Left ventricle myocardium inferior (tissue), 1 donor: ENCODE data around the gene TTLL10. TPM values are rescaled to one million over a fixed set of nuclear protein-coding genes. Genes with fewer than 3 reads are reported as not detected.

Source experiments
- DNase-seq: peaks from one replicate; pipeline ENCODE4 v3.0.0-alpha.2; 2020
- H3K27ac ChIP-seq: fragments of 200-600 bp; replicated peaks from 2 replicates; pipeline ENCODE4 v1.8.0; 2021
- H3K27me3 ChIP-seq: fragments of 200-600 bp; 2 replicates; pipeline ENCODE4 v1.8.0; 2021; ENCODE audit warnings: low read depth
- H3K36me3 ChIP-seq: fragments of 200-600 bp; 2 replicates; pipeline ENCODE4 v1.8.0; 2021
- H3K4me1 ChIP-seq: fragments of 200-600 bp; 2 replicates; pipeline ENCODE4 v1.8.0; 2021
- H3K4me3 ChIP-seq: fragments of 200-600 bp; 2 replicates; pipeline ENCODE4 v1.8.0; 2021; ENCODE audit warnings: mild to moderate bottlenecking, moderate library complexity
- H3K9me3 ChIP-seq: fragments of 200-600 bp; replicated peaks from 2 replicates; pipeline ENCODE4 v1.8.0; 2021
- intact Hi-C: fragments of 100-400 bp; cut with micrococcal nuclease; formaldehyde crosslinking; loops from one replicate; pipeline ENCODE4 v1.11.0; 2022
- total RNA-seq: library from RNA; stranded (reverse); fragmentation: NEBNext Ultra II Directional; extraction: Animal tissue kit (Norgen Biotek cat#: 25700); gene quantifications from one replicate; pipeline ENCODE4 v1.2.1, GENCODE V29; 2021
- TF ChIP-seq, protein P1 (sequence below): fragments of 200-600 bp; IDR thresholded peaks from 2 replicates; pipeline ENCODE4 v1.8.0; 2021; ENCODE audit warnings: antibody characterized with exemption, mild to moderate bottlenecking, borderline replicate concordance
- donor health status: DM: no; HTN: yes; CAD: no; lungs with severe emphysema.

The TTLL10 gene
- total RNA-seq, 1 donor from 2014 or later: not detected

DNA sequence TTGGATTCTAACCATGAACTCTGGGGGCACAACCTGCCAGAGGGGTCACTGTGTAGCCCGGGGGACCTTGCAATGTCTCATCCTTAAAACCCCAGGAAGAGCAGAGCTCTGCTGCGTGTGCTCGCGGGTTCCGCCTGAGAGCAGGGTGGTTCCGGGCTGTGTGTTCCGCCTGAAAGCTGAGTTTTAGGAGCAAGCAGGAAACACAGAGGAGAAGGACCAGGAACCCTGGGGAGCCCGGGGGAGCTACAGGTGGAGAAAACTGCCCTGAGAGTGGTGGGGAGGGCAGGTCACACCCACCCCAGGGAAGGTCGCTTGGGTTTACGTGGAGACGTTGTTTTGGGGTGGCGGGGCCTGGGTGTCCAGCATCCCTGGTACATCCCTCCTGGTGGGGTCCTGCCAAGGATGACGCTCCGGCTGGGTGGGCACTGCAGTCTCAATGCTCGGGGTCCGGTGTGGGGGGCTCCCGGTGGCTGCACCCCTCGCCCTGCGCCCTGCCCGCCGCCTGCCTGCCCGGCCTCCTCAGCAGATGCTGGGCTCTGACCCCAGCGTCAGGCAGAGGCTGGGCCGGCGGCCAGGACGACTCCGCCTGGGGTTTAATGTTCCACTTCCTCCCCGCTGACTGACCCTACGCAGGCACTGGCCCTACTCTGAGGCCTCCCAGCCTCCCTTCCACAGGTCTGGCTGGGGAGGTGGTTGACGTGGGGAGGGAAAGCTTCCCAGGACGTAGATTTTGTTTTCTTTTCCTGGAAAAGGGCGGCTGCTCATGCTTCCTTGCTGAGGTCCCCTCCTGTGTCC, 40.5 kb upstream of the TTLL10 start:
- TF ChIP-seq, protein P1, sequence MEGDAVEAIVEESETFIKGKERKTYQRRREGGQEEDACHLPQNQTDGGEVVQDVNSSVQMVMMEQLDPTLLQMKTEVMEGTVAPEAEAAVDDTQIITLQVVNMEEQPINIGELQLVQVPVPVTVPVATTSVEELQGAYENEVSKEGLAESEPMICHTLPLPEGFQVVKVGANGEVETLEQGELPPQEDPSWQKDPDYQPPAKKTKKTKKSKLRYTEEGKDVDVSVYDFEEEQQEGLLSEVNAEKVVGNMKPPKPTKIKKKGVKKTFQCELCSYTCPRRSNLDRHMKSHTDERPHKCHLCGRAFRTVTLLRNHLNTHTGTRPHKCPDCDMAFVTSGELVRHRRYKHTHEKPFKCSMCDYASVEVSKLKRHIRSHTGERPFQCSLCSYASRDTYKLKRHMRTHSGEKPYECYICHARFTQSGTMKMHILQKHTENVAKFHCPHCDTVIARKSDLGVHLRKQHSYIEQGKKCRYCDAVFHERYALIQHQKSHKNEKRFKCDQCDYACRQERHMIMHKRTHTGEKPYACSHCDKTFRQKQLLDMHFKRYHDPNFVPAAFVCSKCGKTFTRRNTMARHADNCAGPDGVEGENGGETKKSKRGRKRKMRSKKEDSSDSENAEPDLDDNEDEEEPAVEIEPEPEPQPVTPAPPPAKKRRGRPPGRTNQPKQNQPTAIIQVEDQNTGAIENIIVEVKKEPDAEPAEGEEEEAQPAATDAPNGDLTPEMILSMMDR: no peak

DNA sequence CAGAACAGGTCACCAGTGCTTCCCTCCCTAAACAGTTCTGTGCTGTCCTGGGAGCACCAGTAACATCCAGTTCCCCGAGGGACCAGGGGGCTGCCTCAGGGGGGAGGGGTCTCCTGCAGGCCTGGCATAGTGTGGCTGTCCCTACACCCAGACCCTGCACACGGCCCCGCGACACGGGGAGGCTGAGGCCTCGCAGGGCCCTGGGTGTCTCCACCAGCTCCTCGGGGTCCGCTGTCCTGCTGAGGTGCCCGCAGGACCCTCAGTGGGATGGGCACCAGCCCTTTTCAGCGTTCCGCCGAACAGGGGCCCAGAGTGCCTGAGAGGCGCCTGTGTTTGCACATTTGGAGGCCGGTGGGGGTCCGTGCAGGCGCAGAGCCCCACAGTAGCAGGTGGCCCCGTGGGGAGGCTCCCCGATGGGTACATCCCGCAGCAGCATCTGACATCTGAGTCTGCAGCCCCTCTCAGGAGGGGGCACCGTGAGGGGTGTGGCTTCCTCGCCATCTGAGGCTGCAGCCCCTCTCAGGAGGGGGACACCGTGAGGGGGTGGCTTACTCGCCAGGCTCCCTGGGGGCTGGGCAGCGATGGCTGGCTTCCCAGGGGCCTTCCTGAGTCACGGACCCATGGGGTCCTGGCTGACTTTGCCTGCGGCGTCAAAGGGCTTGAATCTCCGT, 39.2 kb upstream of the TTLL10 start:
- no peaks in the 10 kb centered on the region for H3K9me3 ChIP-seq
- H3K27ac ChIP-seq: peak overlapping the region; percentile 56
- H3K36me3 ChIP-seq: no peaks in the 10 kb centered on the region
- TF ChIP-seq, protein P1: no peak
- peaks cover 4% of the 10 kb centered on the region for H3K4me1 ChIP-seq
- intact Hi-C loops: no loop called here
- no peak for DNase-seq
- peaks cover 59% of the 10 kb centered on the region for H3K27me3 ChIP-seq
- H3K4me3 ChIP-seq: no peak overlapping the region

More for the DNA sequence above, 40.5 kb upstream of the TTLL10 start:
- Histone ChIP-seq H3K4me1 (peaks cover 4% of the 10 kb centered on the region), H3K27ac (peak overlapping the region; percentile 75), H3K36me3 (no peaks in the 10 kb centered on the region), H3K9me3 (no peaks in the 10 kb centered on the region), H3K4me3 (no peak overlapping the region), H3K27me3 (peaks cover 53% of the 10 kb centered on the region)
- intact Hi-C loops: no loop called here
- peak; percentile 51 for DNase-seq

DNA sequence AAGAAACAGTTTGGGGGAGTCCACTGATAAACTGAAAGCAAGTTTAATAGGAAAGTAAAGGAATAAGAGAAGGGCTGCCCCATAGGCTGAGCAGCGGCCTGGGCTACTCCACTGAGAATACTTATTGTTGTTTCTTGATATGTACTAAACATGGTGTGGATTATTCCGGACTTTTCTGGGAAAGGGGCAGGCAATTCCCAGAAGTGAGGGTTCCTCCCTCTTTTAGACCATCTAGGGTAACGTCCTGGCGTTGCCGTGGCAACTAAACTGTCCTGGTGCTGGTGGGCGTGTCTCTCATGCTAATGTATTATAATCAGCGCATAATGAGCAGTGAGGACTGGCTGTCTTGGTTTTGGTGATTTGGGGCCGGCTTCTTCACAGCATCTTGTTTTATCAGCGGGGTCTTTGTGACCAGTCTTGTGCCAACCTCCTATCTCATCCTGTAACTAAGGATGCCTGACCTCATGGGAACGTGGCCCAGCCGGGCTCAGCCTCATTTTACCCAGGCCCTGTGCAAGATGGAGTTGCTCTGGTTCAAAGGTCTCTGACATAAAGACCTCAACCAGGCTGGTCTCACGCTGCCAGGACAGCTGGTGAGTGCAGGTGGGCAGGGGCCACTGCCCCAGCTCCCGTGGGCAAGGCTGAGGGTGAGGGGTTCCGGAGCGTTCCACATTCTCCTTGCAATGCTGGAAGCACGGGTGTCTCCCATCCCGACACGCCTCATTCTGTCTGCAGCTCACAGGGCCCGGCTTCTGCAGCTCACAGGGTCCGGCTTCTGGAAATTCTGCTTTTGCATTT, 38.1 kb upstream of the TTLL10 start:
- DNase-seq: no peak

DNA sequence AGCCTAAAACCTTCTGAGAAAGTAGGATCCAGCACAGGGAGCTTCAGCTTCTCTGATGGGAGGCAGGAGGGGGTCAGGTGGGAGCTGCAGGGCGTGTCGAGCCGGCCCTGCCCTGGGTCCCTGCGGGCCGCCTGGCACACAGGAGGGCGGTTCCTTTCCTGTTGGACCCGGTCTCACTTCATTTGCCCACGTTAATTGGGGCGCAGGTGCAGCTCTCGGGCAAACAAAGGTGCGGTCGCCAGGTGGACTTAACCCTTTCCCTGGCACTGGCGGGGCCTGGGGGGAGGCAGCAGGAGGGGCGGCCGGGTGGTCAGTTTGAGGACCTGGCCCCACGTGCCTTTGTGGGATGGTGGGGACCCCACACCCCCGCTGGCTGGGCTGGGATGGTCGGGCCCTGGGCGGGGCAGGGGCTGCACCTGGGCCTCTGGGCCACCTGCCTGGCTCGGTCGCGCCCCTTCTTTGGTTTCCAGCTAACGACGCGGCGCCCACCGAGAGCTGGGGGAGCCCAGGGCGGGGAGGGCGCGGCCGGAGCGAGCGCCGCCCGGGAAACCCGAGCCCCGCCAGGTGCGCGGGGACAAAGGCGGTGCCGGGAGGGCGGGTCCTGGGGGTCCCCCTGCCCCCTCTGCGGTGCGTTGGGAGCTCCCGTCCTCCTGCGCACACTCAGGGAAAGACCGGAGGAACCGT, 37.0 kb upstream of the TTLL10 start:
- H3K4me1 ChIP-seq: peaks cover 4% of the 10 kb centered on the region
- H3K27ac ChIP-seq: no peak overlapping the region
- H3K27me3 ChIP-seq: peaks cover 67% of the 10 kb centered on the region
- no peaks in the 10 kb centered on the region for H3K9me3 ChIP-seq
- TF ChIP-seq, protein P1: no peak
- H3K4me3 ChIP-seq: no peak overlapping the region
- DNase-seq: no peak
- H3K36me3 ChIP-seq: no peaks in the 10 kb centered on the region
- intact Hi-C loops: no loop called here

More for the DNA sequence above, 38.1 kb upstream of the TTLL10 start:
- peak overlapping the region; percentile 56 for H3K27ac ChIP-seq
- TF ChIP-seq, protein P1: no peak
- intact Hi-C loops: no loop called here
- peaks cover 4% of the 10 kb centered on the region for H3K4me1 ChIP-seq
- no peak overlapping the region for H3K4me3 ChIP-seq
- H3K36me3 ChIP-seq: no peaks in the 10 kb centered on the region
- H3K27me3 ChIP-seq: peaks cover 60% of the 10 kb centered on the region
- H3K9me3 ChIP-seq: no peaks in the 10 kb centered on the region
